ENCODE results near the gene SCNN1G.
"Not testable (repeated sequence)": the region's sequence is repeated elsewhere in the genome, so short reads cannot be mapped to it uniquely, and the experiment has no call there.

SCNN1G gene

GRCh38 chr16:23182679-23183542 lies at the start of gene SCNN1G:
Gene SCNN1G, plus strand, starts transcription at chr16:23182745. Its CDS starts 3,527 bp downstream, at chr16:23186272.
- DNase-seq (ENCODE audit: low spot score): no peak

GRCh38 chr16:23132775-23133463 lies 49.6 kb upstream of the SCNN1G start:
- DNase-seq (ENCODE audit: low spot score): no peak

GRCh38 chr16:23134274-23134673 lies 48.3 kb upstream of the SCNN1G start:
- DNase-seq (ENCODE audit: low spot score): no peak

GRCh38 chr16:23137256-23137655 lies 45.3 kb upstream of the SCNN1G start:
- no peak for DNase-seq (ENCODE audit: low spot score)

GRCh38 chr16:23137818-23138217 lies 44.7 kb upstream of the SCNN1G start:
- no peak for DNase-seq (ENCODE audit: low spot score)

GRCh38 chr16:23140107-23140506 lies 42.4 kb upstream of the SCNN1G start:
- no peak for DNase-seq (ENCODE audit: low spot score)

- no peak for DNase-seq (ENCODE audit: low spot score)
Measured at GRCh38 chr16:23141033-23141432, 41.5 kb upstream of the SCNN1G start.

- no peak for DNase-seq (ENCODE audit: low spot score)
Measured at GRCh38 chr16:23141500-23141899, 41.0 kb upstream of the SCNN1G start.

GRCh38 chr16:23141959-23142740 lies 40.4 kb upstream of the SCNN1G start:
- DNase-seq (ENCODE audit: low spot score): no peak

- DNase-seq (ENCODE audit: low spot score): no peak
Measured at GRCh38 chr16:23143391-23143790, 39.2 kb upstream of the SCNN1G start.

GRCh38 chr16:23144393-23144792 lies 38.2 kb upstream of the SCNN1G start:
- not testable (repeated sequence) for DNase-seq (ENCODE audit: low spot score)

- no peak for DNase-seq (ENCODE audit: low spot score)
Measured at GRCh38 chr16:23145186-23145585, 37.4 kb upstream of the SCNN1G start.

- DNase-seq (ENCODE audit: low spot score): no peak
Measured at GRCh38 chr16:23145608-23146007, 36.9 kb upstream of the SCNN1G start.

GRCh38 chr16:23146877-23147601 lies 35.5 kb upstream of the SCNN1G start:
- no peak for DNase-seq (ENCODE audit: low spot score)

GRCh38 chr16:23147666-23148065 lies 34.9 kb upstream of the SCNN1G start:
- no peak for DNase-seq (ENCODE audit: low spot score)

- DNase-seq (ENCODE audit: low spot score): peak; percentile 15
Measured at GRCh38 chr16:23148166-23148512, 34.4 kb upstream of the SCNN1G start.

- peak; percentile 57 for DNase-seq (ENCODE audit: low spot score)
Measured at GRCh38 chr16:23148513-23149266, 33.9 kb upstream of the SCNN1G start.

- DNase-seq (ENCODE audit: low spot score): peak; percentile 96
Measured at GRCh38 chr16:23149267-23149992, 33.1 kb upstream of the SCNN1G start, which contains the start of gene USP31. Gene USP31, minus strand, starts transcription at chr16:23149452. Its CDS starts 182 bp downstream, at chr16:23149270.

- no peak for DNase-seq (ENCODE audit: low spot score)
Measured at GRCh38 chr16:23149993-23150364, 32.6 kb upstream of the SCNN1G start.

GRCh38 chr16:23152386-23153178 lies 30.0 kb upstream of the SCNN1G start:
- no peak for DNase-seq (ENCODE audit: low spot score)

All from LoVo (cell line).